HUDEP-2 (cell line): ENCODE results near the gene GAB1.

Experiments
- DNase-seq, 76 experiments: peaks; one replicate each; lab custom pipeline; 2025; ENCODE audit not compliant: unreplicated experiment in 76 of 76; lab: John Stamatoyannopoulos, UW

GAB1 gene

DNA sequence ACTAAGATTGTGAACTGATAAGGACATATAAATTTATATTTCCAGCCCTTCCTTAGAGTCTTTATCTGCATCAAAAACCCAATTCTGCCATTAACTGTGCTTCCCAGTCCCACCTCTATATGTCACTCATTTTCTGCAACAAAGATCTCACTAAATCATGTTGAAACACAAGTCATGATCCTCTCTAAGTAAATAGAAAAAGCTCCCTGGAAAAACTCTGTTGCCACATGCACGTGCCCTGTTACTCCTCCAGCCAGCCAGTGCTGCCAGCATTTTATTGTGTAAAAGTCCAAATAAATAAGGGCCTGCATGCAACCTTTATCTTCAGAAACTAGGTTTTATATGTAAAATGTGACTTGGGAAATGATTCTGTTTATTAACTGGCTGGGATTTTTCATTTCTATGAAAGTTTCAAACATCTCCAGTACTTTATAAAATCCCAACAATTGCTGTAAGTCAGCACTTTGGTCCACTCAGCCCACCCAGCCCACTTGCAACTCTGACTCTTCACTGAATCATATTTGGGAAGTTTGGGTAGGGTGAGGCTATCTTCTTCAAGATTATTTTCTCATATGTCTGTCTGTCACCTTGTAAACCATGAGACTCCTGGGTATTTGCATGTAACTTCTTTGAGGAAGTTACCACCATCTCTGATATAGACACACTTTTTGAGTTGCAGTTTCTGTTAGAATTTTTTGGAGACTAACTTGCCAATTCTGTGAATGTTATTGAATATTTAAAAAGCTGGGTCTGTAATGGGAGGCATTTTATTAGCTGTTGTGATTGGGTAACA is 136.9 kb downstream of the GAB1 start:
- DNase-seq = no peak

DNA sequence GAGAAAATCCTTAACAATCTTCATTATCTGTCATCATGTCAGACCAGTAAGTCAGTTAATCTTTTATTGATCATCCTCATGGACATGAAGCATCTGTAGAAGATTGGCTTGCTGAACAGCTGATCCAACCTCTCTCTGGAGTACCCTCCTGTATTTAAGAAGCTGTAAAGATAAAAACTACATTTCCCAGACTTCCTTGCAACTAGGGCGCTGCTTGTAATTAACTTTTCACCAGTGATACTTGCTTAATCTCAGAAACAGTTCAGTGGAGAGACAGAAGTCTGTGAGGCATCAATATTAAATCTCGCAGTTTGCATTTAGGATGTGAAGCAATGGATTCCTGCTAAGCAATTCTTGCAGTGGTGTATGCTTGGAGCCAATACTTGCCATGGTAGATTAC is 140.8 kb downstream of the GAB1 start:
- DNase-seq = no peak

DNA sequence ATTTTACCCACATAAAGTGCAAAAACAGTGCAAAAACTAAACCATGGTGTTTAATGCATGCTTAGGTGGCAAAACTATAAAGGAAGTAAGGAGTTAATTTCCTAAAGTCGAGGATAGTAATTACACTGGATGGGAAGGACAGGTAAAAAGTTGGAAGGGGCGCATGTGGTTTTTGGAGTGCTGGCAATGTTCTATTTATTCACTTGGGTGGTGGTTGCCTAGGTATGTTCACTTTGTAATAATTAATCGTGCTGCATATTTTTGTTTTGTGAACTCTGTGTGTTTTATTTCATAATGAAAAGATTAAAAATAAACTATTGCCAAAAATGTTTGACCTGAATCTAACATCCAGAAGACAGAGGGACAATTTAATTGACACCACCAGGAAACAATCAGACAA is 144.7 kb downstream of the GAB1 start:
- DNase-seq = no peak

DNA sequence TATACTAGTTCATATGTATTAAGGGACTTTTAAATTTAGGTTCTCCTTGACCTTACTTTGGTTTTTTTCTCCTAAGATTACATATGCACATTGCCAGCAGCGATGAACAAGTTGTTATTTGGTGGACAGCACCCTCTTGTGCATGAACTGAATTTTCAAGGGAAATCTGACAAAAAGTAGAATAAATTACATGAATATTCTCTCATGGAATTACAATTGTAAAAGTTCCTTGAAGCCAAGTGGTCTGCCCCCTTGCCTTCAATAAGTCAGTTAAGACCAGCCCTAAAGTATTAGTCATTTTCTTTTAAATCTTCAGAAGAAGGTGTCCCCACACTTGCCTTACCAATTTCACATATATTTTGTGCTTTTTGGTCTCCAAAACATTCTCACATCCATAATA is 146.2 kb downstream of the GAB1 start:
- DNase-seq = peak in 33 of 76 experiments; percentile 1 to 55 (median 12)

DNA sequence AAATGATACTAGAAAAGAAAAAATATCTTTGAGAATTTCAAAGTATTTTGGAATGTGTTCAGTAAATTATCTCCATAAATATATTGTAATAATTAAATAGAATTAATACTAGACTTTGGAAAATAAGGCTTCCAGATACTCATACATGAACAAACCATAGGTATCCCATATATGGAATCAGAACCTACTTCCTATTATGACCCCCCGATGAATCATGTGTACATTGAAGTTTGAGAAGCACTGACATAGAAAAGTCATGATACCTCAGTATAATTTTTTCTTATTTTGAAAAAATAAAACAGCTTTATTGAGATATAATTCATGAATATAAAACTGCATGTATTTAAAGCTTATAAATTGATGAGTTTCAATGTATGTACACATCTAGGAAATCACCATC is 149.6 kb downstream of the GAB1 start:
- DNase-seq = no peak

DNA sequence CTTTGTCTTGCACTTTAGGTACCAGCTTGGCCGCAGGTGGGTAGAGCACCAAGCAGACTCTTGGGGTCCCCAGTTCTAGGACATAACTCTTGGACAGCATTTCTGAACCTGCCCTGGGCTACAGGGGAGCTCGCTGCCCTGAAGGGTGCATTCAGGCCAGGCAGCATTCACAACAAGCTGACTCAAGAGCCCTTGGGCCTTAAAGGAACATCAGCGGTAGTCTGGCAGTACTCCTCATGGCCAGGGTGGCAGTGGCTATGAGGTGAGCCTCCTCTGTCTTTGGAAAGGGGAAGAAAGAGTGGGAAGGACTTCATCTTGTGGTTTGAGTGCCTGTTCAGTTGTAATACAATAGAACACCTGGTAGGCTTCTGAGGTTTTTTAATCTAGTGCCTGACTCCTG is 152.0 kb downstream of the GAB1 start:
- DNase-seq = no peak

DNA sequence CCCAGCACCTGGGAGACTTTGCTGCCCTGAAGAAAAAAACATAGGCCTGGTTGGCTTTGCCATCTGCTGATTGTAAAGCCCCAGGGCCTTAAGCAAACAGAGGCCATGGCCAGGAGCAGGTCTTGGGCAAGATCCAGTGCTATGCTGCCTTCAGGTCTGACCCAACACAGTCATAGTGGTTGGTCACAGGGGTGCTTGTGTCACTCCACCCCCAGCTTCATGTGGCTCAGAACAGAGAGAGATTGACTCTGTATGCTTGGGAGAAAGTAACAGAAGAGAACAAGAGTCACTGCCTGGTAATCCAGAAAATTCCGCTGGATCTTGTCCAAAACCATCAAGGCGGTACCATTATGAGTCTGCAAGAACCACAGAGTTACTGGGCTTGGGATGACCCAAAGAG is 152.4 kb downstream of the GAB1 start:
- no peak for DNase-seq

DNA sequence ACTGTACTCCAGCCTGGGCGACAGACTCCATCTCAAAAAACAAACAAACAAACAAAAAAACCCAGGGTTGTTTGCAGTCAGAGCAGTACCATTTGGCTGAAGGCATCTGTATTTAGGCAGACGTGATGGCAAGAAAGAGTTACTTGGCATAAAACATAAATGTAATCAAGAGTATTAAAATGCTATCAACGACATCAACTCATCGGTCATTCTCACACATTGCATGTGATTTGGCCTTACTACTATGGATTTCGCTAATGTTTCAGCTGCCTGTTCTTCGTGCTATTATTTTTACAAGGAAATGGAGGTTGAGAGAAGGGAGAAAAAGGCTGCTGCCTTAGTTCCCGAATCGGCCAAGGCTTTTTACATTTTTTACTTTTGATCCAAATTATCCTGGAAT is 161.3 kb downstream of the GAB1 start:
- DNase-seq = no peak

DNA sequence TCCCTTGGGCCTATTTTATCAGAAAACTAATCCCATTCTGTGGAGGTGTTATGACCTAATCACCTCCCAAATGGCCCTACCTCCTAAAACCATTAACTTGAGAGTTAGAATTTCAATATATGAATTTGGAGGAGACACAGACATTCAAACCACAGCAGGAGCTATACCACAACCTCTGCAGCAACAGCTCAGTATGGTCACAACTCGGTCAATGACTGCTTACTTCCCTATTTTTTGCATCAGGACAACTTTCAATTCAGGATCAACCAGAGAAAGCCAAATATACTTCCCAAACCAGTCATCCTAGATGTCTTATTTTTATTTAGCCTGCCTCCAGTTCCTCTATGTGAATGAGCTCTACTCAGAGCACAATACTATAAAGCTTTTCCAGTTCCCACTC is 165.6 kb downstream of the GAB1 start:
- DNase-seq = no peak

DNA sequence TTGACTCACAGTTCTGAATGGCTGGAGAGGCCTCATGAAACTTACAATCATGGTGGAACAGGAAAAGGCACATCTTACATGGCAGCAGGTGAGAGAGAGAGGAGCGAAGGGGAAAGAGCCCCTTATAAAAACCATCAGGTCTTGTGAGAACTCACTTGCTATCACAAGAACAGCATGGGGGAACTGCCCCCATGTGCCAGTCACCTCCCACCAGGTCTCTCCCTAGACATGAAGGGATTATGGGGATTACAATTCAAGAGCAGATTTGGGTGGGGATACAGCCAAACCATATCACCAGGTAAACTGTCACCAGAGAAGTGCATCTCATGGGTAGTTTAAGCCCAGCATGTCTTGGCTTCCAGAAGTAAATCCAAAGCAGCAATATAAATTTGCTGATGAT is 169.4 kb downstream of the GAB1 start:
- no peak for DNase-seq

DNA sequence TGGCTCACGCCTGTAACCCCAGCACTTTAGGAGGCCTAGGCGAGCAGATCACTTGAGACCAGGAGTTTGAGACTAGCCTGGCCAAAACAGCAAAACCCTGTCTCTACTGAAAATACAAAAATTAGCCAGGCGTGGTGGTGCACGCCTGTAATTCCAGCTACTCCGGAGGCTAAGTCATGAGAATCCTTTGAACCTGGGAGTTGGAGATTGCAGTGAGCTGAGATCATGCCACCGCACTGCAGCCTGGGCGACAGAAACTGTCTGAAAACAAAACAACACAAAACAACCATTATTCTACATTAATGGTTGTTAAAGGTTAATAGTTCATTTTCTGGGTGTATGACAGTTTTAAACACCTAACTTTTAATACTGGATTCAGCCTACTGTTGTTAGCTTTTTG is 175.2 kb downstream of the GAB1 start:
- DNase-seq = no peak

DNA sequence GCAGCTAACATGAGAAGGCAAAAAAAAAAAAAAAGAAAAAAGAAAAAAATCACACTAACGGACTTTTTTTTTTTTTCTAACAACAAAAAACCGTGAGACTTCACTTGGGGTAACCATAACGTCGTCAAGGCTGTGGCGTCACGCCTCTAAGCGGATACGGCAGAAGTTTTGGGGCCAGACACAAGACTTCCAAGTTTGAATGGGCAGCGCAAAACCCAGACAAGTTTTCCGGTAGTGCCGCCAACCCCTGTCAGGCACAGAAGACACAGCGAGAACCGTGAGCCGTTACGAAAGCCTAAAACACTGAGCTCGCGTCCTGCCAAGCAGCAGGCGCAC is 176.3 kb downstream of the GAB1 start:
- peak in 8 of 76 experiments; percentile 51 to 82 (median 71) for DNase-seq

DNA sequence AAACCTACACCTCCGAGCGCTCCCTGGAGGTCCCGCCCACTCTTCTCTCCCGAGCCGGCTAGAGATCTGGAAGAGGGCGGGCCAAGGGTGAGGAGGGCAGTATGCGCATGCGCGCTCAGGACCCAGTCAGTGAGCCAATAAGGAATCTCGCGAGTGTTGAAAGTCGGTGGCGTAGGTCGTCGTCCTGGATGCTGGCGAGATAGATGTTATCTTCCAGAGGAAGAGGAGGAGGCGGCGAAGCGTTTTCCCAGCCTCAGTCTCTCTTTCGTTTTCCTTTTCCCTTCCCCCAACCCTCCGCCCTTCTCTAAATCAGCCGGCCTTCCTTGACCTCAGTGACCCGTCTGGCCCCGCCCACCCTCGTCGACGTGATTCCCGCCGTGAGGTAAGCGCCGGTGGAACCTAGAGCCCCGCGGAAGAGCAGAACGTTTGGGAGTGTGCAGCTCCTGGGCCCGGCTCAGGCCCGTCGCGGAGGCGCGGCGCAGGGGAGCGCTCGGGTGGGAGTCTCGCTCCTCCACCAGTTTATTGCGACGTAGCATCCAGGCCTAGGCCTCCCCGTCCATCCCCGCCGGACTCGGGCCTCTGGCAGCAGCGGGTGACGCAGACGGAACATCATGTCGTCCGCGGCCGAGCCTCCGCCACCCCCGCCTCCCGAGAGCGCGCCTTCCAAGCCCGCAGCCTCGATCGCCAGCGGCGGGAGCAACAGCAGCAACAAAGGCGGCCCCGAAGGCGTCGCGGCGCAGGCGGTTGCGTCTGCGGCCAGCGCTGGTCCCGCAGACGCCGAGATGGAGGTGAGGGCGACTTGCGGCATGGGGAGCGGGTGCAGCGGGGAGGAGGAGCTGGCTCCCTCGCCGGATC is 176.9 kb downstream of the GAB1 start, which contains the start of gene SMARCA5:
Gene SMARCA5 (plus strand): TSS at position 389 of the 855 bp plus-strand sequence. CDS start 223 bp downstream, at position 612.
- DNase-seq = peak; percentile 35 to 98 (median 94)

DNA sequence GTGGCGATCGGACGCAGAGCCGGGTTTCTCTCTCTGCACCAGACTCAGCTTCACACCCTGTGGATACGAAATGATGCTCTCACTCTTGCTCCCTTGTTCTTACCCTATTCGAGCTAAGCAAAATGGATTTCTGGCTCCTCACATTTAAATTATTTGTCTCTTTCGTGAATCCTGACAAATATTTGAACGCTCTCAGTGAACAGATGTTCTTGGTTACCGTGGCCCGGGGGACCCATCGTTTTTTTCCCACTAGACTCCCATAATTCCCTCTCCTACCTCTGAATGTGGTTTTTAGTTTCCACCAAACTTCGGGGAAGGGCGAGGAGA is 177.5 kb downstream of the GAB1 start:
- DNase-seq = peak in 1 of 76 experiments; percentile 36

DNA sequence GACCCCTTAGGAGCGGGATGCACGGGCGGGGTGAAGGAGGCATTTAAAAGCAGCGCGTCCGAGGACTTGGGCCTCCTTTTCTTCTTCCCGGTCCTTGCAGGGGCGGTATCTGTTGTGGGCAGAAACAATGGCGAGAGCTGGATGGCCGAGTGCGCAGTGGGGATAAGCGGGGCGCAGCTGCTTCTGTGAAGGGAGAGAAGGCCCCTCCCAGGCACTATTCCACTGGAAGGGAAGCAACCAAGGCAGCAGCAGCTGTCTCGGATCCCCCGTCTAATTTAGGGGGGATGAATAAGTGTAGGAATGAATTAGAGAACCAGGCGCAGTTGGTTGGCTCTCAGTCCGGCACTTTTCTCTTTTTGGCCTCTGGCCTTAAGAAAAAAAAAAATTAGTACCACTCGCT is 177.8 kb downstream of the GAB1 start:
- DNase-seq = peak in 63 of 76 experiments; percentile 0 to 72 (median 38)

DNA sequence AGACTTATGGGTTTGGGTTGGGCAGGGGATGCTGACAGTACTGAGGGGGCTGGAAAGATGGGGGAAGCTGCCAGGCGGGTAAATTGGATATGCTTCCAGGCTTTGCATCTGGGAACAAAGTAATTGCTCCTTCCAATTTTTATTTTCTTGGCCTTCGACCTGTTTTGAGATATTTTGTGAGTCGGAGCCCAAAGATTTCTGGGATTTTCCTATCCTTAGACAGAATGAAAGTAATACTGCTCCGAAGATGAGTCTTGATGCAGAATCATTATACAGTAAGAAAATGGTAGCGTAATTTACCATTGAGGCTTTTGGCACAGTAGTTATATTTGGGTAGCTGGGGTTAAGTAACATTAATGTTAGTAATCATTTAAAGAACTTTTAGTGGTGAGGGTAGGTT is 178.2 kb downstream of the GAB1 start:
- DNase-seq = no peak

DNA sequence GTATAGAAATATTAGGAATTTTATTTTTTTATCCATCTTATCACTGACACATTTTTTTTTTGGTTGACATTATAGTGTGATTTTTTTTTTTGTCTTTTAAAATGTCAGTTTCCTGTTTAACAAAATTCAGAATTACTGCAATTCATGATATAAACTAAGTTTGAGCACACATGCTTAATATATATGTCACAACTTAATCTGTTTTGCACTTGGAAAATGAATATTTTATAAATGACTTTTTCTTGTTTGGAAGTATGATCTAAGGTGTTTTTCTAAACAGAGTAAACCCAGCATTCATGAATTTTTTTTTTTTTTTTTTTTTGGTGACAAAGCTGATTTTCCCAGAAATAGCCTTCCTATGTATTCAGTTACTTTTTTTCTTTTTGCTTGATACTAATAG is 179.2 kb downstream of the GAB1 start:
- DNase-seq = no peak

DNA sequence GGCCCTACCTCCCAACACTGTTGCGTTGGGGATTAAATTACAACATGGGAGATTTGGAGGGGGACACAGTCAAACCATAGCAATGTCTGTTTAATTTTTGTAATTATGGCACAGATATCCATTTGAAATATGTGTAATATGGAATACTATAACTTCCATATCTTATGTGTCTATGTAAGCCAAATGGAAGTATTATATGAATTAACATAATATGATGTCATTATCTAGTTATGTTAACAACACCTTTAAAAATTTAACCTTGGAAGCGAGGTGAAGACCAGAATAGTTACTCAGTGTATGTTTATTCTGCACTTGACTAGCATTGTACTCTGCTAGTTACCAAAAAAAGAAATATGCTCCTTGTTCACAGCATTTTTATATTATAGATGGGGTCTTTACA is 181.1 kb downstream of the GAB1 start:
- no peak for DNase-seq
